Measurements from ENCODE around the gene BAK1.

BAK1 gene

DNA sequence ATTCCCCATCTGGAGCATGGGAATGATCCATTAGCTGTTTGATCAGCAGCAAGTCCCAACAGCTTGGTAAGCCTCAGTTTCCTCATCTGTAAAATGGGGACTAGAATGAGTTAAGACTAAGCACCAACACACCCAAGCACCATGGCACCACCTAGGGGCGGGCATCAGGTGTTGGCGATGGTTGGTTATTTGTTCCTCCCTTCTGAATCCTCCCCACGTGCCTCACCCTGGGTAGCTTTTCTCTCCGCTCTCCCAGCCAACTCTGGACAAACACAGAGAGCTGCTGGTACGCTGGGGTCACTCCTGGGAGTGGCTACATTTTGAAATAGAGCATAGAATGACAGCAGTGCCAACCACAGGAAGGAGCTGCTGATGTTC, 27.7 kb upstream of the BAK1 start:
- DNase-seq (ENCODE audit: low spot score), result peak; percentile 73
- peak; percentile 61 for TF ChIP-seq CTCF (IDR thresholded peaks at IDR 0.05; ENCODE audit: extremely low read depth, insufficient read depth, missing control alignments)
- in situ Hi-C loops (cut with MboI; ENCODE audit: low pct_unique_long_range_greater_than_20kb, low sequenced_read_pairs, unreplicated experiment), result no loop called here

DNA sequence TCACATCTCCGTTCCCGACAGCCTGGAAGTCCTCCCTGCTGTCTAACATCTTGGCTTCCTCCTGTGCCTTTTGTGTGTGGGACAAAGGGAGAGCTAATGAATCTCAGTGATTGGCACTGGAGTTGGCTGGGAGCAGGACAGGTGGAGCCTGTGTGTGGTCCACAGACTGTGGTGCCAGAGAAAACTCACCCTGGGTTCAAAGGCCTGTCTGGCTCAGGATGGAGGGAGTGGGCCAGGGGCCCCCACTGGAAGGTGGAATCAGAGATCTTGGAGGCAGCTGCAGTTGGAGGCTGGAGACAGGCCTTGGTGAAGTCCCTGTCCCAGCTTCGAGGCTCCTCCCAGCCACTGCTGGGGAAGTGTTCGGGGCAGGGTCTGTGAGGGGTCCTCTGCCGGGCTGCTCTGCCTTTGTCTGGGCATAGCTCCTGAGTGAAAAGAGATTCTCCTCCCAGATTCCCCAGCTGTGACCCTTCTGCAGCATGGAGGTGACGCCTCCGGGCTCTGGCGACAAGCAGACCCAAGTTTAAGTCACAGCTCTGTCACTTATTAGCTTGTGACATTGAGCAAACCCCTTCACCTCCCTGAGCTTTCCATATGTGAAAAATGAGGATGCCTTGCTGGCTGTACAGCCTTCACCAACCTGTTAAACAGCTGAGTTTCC, 27.2 kb upstream of the BAK1 start:
- in situ Hi-C loops (cut with MboI; ENCODE audit: low pct_unique_long_range_greater_than_20kb, low sequenced_read_pairs, unreplicated experiment), result no loop called here
- TF ChIP-seq CTCF (IDR thresholded peaks at IDR 0.05; ENCODE audit: extremely low read depth, insufficient read depth, missing control alignments), result no peak

DNA sequence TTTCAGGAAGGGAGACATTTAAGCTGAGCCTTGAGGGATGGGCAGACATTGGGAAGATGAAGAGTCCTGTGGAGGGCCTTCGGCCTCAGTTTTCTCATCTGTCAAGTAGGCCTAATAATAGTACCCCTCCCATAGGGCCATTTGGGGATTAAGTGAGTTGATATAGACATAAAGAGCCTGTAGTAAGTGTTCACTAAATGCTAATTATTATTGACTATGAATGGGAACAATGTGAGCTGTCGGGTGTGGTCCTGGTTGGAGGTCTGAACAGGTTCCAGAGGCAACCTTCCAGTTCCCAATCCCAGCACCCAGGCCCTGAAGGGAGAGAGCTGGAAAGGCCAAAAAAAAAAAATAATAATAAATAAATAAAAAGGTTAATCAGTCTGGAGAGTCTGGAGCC, 26.6 kb upstream of the BAK1 start:
- no peak for DNase-seq (ENCODE audit: low spot score)
- in situ Hi-C loops (cut with MboI; ENCODE audit: low pct_unique_long_range_greater_than_20kb, low sequenced_read_pairs, unreplicated experiment), result no loop called here
- TF ChIP-seq CTCF (IDR thresholded peaks at IDR 0.05; ENCODE audit: extremely low read depth, insufficient read depth, missing control alignments), result no peak

More for the DNA sequence above, 27.2 kb upstream of the BAK1 start:
- DNase-seq (ENCODE audit: low spot score), result no peak

GRCh38 chr6:33604941-33605854, 25.1 kb upstream of the BAK1 start:
- in situ Hi-C loops (cut with MboI; ENCODE audit: low pct_unique_long_range_greater_than_20kb, low sequenced_read_pairs, unreplicated experiment), result no loop called here
- TF ChIP-seq CTCF (IDR thresholded peaks at IDR 0.05; ENCODE audit: extremely low read depth, insufficient read depth, missing control alignments), result no peak
- no peak for DNase-seq (ENCODE audit: low spot score)

GRCh38 chr6:33602180-33602579, 22.1 kb upstream of the BAK1 start:
- no peak for DNase-seq (ENCODE audit: low spot score)
- no peak for TF ChIP-seq CTCF (IDR thresholded peaks at IDR 0.05; ENCODE audit: extremely low read depth, insufficient read depth, missing control alignments)
- in situ Hi-C loops (cut with MboI; ENCODE audit: low pct_unique_long_range_greater_than_20kb, low sequenced_read_pairs, unreplicated experiment), result no loop called here

GRCh38 chr6:33600761-33601160, 20.7 kb upstream of the BAK1 start:
- DNase-seq (ENCODE audit: low spot score), result no peak
- in situ Hi-C loops (cut with MboI; ENCODE audit: low pct_unique_long_range_greater_than_20kb, low sequenced_read_pairs, unreplicated experiment), result no loop called here
- TF ChIP-seq CTCF (IDR thresholded peaks at IDR 0.05; ENCODE audit: extremely low read depth, insufficient read depth, missing control alignments), result no peak
